Hematopoietic multipotent progenitor cell (in vitro differentiated cells): ENCODE results near the gene FLT4. TPM values are rescaled to one million over a fixed set of nuclear protein-coding genes. Genes with fewer than 3 reads are reported as not detected.
A peak's percentile ranks its signal among the peaks of the same experiment; 100 is the strongest.
"Not testable (repeated sequence)": the region's sequence is repeated elsewhere in the genome, so short reads cannot be mapped to it uniquely, and the experiment has no call there.

ENCODE experiments used
- DNase-seq, 3 donors: peaks; one replicate each; pipeline ENCODE4 v3.0.0-alpha.2; 2011 to 2015; ENCODE audit warnings: low read depth in 2 of 3, low spot score in 2 of 3
- total RNA-seq: library from RNA; depleted of rRNA; stranded (reverse); fragments of >200 nt; gene quantifications from one replicate; pipeline ENCODE4 v1.2.3, GENCODE V29; 2012

The FLT4 gene
- total RNA-seq, 1 donor, result 0.27 TPM

GRCh38 chr5:180670586-180671359 lies 21.4 kb upstream of the FLT4 start:
- DNase-seq, result peak in 1 of 3 donors; percentile 49

GRCh38 chr5:180670157-180670556 lies 20.8 kb upstream of the FLT4 start:
- no peak for DNase-seq

- no peak for DNase-seq
Observed at GRCh38 chr5:180669661-180670060, 20.3 kb upstream of the FLT4 start.

- DNase-seq, result no peak
Observed at GRCh38 chr5:180668835-180669596, 19.6 kb upstream of the FLT4 start.

- DNase-seq, result no peak
Observed at GRCh38 chr5:180666812-180667211, 17.4 kb upstream of the FLT4 start.

- no peak for DNase-seq
Observed at GRCh38 chr5:180665682-180666404, 16.4 kb upstream of the FLT4 start.

- no peak for DNase-seq
Observed at GRCh38 chr5:180658774-180659564, 9.6 kb upstream of the FLT4 start.

GRCh38 chr5:180655243-180655642 lies 5.8 kb upstream of the FLT4 start:
- not testable (repeated sequence) for DNase-seq

- DNase-seq, result no peak
Observed at GRCh38 chr5:180652771-180653170, 3.4 kb upstream of the FLT4 start.

GRCh38 chr5:180652346-180652745 lies 2.9 kb upstream of the FLT4 start:
- no peak for DNase-seq

GRCh38 chr5:180648658-180649296 lies 623 bp downstream of the FLT4 start:
- DNase-seq, result peak in 1 of 3 donors; percentile 15

- no peak for DNase-seq
Observed at GRCh38 chr5:180647941-180648500, 1.4 kb downstream of the FLT4 start.

- DNase-seq, result no peak
Observed at GRCh38 chr5:180647465-180647864, 1.9 kb downstream of the FLT4 start.

GRCh38 chr5:180646963-180647305 lies 2.5 kb downstream of the FLT4 start:
- no peak for DNase-seq

- DNase-seq, result no peak
Observed at GRCh38 chr5:180646289-180646962, 3.0 kb downstream of the FLT4 start.

GRCh38 chr5:180645274-180646204 lies 3.9 kb downstream of the FLT4 start:
- DNase-seq, result no peak

- DNase-seq, result no peak
Observed at GRCh38 chr5:180644825-180645273, 4.6 kb downstream of the FLT4 start.
